Measurements from ENCODE around the gene DTNB.
"Not testable (repeated sequence)": the region's sequence is repeated elsewhere in the genome, so short reads cannot be mapped to it uniquely, and the experiment has no call there.

The DTNB gene

DNA sequence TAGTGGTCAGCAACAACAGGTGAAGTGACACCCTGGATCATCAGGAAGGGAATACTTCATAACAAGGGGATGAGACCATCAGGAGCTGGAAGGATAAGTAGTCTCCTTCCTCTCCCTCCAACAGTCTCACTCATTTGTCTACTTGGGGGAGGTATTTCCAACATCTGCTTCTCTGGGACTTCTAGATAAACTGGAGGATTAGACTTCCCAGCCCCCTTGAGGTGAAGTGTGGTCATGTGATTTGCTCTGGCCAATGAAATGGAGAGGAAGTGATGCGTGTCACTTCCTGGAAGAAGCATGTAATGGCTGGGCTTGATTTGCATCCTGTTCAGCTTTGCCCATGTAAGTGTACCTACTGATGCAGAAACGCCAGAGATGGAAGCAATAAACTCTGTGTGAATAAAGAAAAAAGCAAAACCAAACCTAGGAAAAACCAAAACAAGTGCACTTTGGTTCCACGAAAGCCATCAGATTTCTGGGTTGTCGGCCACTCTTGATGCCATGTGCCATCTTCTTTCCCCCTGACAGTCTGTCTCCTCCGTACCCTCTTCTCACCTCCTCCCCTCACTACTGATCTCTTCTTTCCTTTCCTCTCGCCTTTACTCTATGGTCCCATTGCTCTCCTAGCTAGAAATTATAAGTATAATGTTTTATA is 255.5 kb downstream of the DTNB start:
- FAIRE-seq: peak; percentile 96
- no peak for DNase-seq (ENCODE audit: insufficient read length, low spot score)
- TF ChIP-seq POU2F2 (IDR thresholded peaks at IDR 0.05; ENCODE audit: low read depth, low read length): peak; percentile 71
- peak; percentile 65 for TF ChIP-seq SPI1 (IDR thresholded peaks at IDR 0.05; ENCODE audit: low read depth, low read length)
- TF ChIP-seq TAF1 (IDR thresholded peaks at IDR 0.05; ENCODE audit: low read depth, low read length): peak; percentile 50; the same call in 1 of the 2 replicates
- TF ChIP-seq POLR2AphosphoS5 (IDR thresholded peaks at IDR 0.05; ENCODE audit: low read depth, low read length): no peak
- peak; percentile 77 for TF ChIP-seq PAX5 (IDR thresholded peaks at IDR 0.05; ENCODE audit: insufficient read depth, low read length, severe bottlenecking)
- TF ChIP-seq POLR2A (IDR thresholded peaks at IDR 0.05; ENCODE audit: low read depth, low read length): peak; percentile 65; the same call in 1 of the 2 replicates

- DNase-seq (ENCODE audit: insufficient read length, low spot score) (no peak), FAIRE-seq (no peak)
- no peak for TF ChIP-seq TAF1 (IDR thresholded peaks at IDR 0.05; ENCODE audit: low read depth, low read length)
- TF ChIP-seq POLR2A (IDR thresholded peaks at IDR 0.05; ENCODE audit: low read depth, low read length): no peak
- TF ChIP-seq PAX5 (IDR thresholded peaks at IDR 0.05; ENCODE audit: insufficient read depth, low read length, severe bottlenecking): no peak
- no peak for TF ChIP-seq SPI1 (IDR thresholded peaks at IDR 0.05; ENCODE audit: low read depth, low read length)
- TF ChIP-seq POLR2AphosphoS5 (IDR thresholded peaks at IDR 0.05; ENCODE audit: low read depth, low read length): no peak
- no peak for TF ChIP-seq POU2F2 (IDR thresholded peaks at IDR 0.05; ENCODE audit: low read depth, low read length)
Measured at GRCh38 chr2:25416674-25417073, 256.7 kb downstream of the DTNB start.

GRCh38 chr2:25414781-25415180 is 258.6 kb downstream of the DTNB start:
- DNase-seq (ENCODE audit: insufficient read length, low spot score) (no peak), FAIRE-seq (peak; percentile 43)
- TF ChIP-seq POLR2AphosphoS5 (IDR thresholded peaks at IDR 0.05; ENCODE audit: low read depth, low read length): no peak
- TF ChIP-seq POU2F2 (IDR thresholded peaks at IDR 0.05; ENCODE audit: low read depth, low read length): no peak
- TF ChIP-seq POLR2A (IDR thresholded peaks at IDR 0.05; ENCODE audit: low read depth, low read length): no peak
- TF ChIP-seq SPI1 (IDR thresholded peaks at IDR 0.05; ENCODE audit: low read depth, low read length): no peak
- no peak for TF ChIP-seq PAX5 (IDR thresholded peaks at IDR 0.05; ENCODE audit: insufficient read depth, low read length, severe bottlenecking)
- no peak for TF ChIP-seq TAF1 (IDR thresholded peaks at IDR 0.05; ENCODE audit: low read depth, low read length)

- FAIRE-seq; DNase-seq (ENCODE audit: insufficient read length, low spot score): not testable (repeated sequence)
Measured at GRCh38 chr2:25413409-25413808, 260.0 kb downstream of the DTNB start.

DNA sequence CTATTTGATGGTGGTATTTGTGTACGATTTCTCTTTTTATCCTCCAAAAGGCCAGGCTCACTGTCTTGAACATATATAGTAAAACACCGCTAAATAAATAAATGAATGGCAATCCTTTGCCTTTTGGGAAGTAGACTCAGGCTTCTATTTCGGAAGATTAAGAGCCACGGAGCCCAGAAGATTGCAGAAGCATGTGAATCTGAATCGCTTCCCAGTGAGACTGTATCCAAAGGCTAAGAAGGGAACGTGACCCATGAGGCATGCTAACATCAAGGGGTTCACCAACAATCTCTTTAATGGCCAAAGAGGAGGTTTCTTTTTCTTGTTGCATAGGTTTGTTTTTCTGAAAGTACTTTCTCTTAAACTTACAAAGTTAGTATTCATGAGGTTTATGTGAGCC is 261.6 kb downstream of the DTNB start:
- DNase-seq (ENCODE audit: insufficient read length, low spot score): no peak
- TF ChIP-seq POLR2AphosphoS5 (IDR thresholded peaks at IDR 0.05; ENCODE audit: low read depth, low read length) (no peak), PAX5 (IDR thresholded peaks at IDR 0.05; ENCODE audit: insufficient read depth, low read length, severe bottlenecking) (no peak), SPI1 (IDR thresholded peaks at IDR 0.05; ENCODE audit: low read depth, low read length) (no peak), TAF1 (IDR thresholded peaks at IDR 0.05; ENCODE audit: low read depth, low read length) (no peak), POLR2A (IDR thresholded peaks at IDR 0.05; ENCODE audit: low read depth, low read length) (no peak), POU2F2 (IDR thresholded peaks at IDR 0.05; ENCODE audit: low read depth, low read length) (no peak)
- FAIRE-seq: no peak

GRCh38 chr2:25411281-25411680 is 262.1 kb downstream of the DTNB start:
- no peak for DNase-seq (ENCODE audit: insufficient read length, low spot score)
- peak; percentile 63 for FAIRE-seq
- TF ChIP-seq PAX5 (IDR thresholded peaks at IDR 0.05; ENCODE audit: insufficient read depth, low read length, severe bottlenecking) (no peak), POLR2A (IDR thresholded peaks at IDR 0.05; ENCODE audit: low read depth, low read length) (no peak), TAF1 (IDR thresholded peaks at IDR 0.05; ENCODE audit: low read depth, low read length) (no peak)

GRCh38 chr2:25410370-25410769 is 263.0 kb downstream of the DTNB start:
- FAIRE-seq (peak; percentile 57), DNase-seq (ENCODE audit: insufficient read length, low spot score) (no peak)
- TF ChIP-seq SPI1 (IDR thresholded peaks at IDR 0.05; ENCODE audit: low read depth, low read length) (peak; percentile 39; the same call in 1 of the 2 replicates), POU2F2 (IDR thresholded peaks at IDR 0.05; ENCODE audit: low read depth, low read length) (no peak)

- peak; percentile 91 for FAIRE-seq
Measured at GRCh38 chr2:25409468-25409867, 263.9 kb downstream of the DTNB start.

GRCh38 chr2:25409044-25409443 is 264.3 kb downstream of the DTNB start:
- TF ChIP-seq TAF1 (IDR thresholded peaks at IDR 0.05; ENCODE audit: low read depth, low read length): no peak
- TF ChIP-seq POU2F2 (IDR thresholded peaks at IDR 0.05; ENCODE audit: low read depth, low read length): no peak
- TF ChIP-seq POLR2A (IDR thresholded peaks at IDR 0.05; ENCODE audit: low read depth, low read length): no peak
- no peak for DNase-seq (ENCODE audit: insufficient read length, low spot score)
- FAIRE-seq: no peak

More at GRCh38 chr2:25409468-25409867, 263.9 kb downstream of the DTNB start:
- TF ChIP-seq POU2F2 (IDR thresholded peaks at IDR 0.05; ENCODE audit: low read depth, low read length): no peak
- TF ChIP-seq SPI1 (IDR thresholded peaks at IDR 0.05; ENCODE audit: low read depth, low read length): no peak
- TF ChIP-seq POLR2AphosphoS5 (IDR thresholded peaks at IDR 0.05; ENCODE audit: low read depth, low read length): no peak
- TF ChIP-seq PAX5 (IDR thresholded peaks at IDR 0.05; ENCODE audit: insufficient read depth, low read length, severe bottlenecking): no peak
- TF ChIP-seq TAF1 (IDR thresholded peaks at IDR 0.05; ENCODE audit: low read depth, low read length): no peak
- TF ChIP-seq POLR2A (IDR thresholded peaks at IDR 0.05; ENCODE audit: low read depth, low read length): no peak
- DNase-seq (ENCODE audit: insufficient read length, low spot score): no peak

GRCh38 chr2:25405611-25406295 is 267.6 kb downstream of the DTNB start:
- no peak for DNase-seq (ENCODE audit: insufficient read length, low spot score)
- no peak for FAIRE-seq
- TF ChIP-seq TAF1 (IDR thresholded peaks at IDR 0.05; ENCODE audit: low read depth, low read length): no peak

Data from GM12891 (cell line).